GM21381 (cell line): Measurements from ENCODE around the gene HCRTR2.
"Not testable (repeated sequence)": the region's sequence is repeated elsewhere in the genome, so short reads cannot be mapped to it uniquely, and the experiment has no call there.

Experiments used
- ATAC-seq: cut with Tn5 transposase; IDR thresholded peaks from one replicate; pipeline ENCODE4 v1.9.1; 2021; ENCODE audit warnings: mild to moderate bottlenecking, moderate library complexity; ENCODE audit not compliant: unreplicated experiment

HCRTR2 gene

GRCh38 chr6:55174211-55175026 is at the start of gene HCRTR2:
Gene HCRTR2 (plus strand): TSS chr6:55174515. CDS start chr6:55174588, 73 bp downstream.
- no peak for ATAC-seq

- ATAC-seq = no peak
Observed at GRCh38 chr6:55130806-55131324, 43.5 kb upstream of the HCRTR2 start.

GRCh38 chr6:55131616-55132015 is 42.7 kb upstream of the HCRTR2 start:
- no peak for ATAC-seq

GRCh38 chr6:55136916-55137315 is 37.4 kb upstream of the HCRTR2 start:
- no peak for ATAC-seq

- no peak for ATAC-seq
Observed at GRCh38 chr6:55137929-55138693, 36.2 kb upstream of the HCRTR2 start.

GRCh38 chr6:55141611-55142010 is 32.7 kb upstream of the HCRTR2 start:
- no peak for ATAC-seq

- no peak for ATAC-seq
Observed at GRCh38 chr6:55142610-55143009, 31.7 kb upstream of the HCRTR2 start.

GRCh38 chr6:55153284-55153683 is 21.0 kb upstream of the HCRTR2 start:
- ATAC-seq = no peak

- not testable (repeated sequence) for ATAC-seq
Observed at GRCh38 chr6:55158784-55159183, 15.5 kb upstream of the HCRTR2 start.

- no peak for ATAC-seq
Observed at GRCh38 chr6:55167860-55168259, 6.5 kb upstream of the HCRTR2 start.

GRCh38 chr6:55175078-55176049 is 1.0 kb downstream of the HCRTR2 start:
- no peak for ATAC-seq

- ATAC-seq = no peak
Observed at GRCh38 chr6:55176958-55177357, 2.6 kb downstream of the HCRTR2 start.

GRCh38 chr6:55180258-55180657 is 5.9 kb downstream of the HCRTR2 start:
- ATAC-seq = no peak

- no peak for ATAC-seq
Observed at GRCh38 chr6:55182016-55182650, 7.8 kb downstream of the HCRTR2 start.

GRCh38 chr6:55184782-55185530 is 10.6 kb downstream of the HCRTR2 start:
- no peak for ATAC-seq

GRCh38 chr6:55198715-55199114 is 24.4 kb downstream of the HCRTR2 start:
- no peak for ATAC-seq

- ATAC-seq = no peak
Observed at GRCh38 chr6:55199239-55199638, 24.9 kb downstream of the HCRTR2 start.

GRCh38 chr6:55208478-55209458 is 34.5 kb downstream of the HCRTR2 start:
- ATAC-seq = no peak
